Esophagus (tissue), 2 donors: Measurements from ENCODE around the gene SPART. TPM values are rescaled to one million over a fixed set of nuclear protein-coding genes. Genes with fewer than 3 reads are reported as not detected.

ENCODE experiments used
- H3K27ac ChIP-seq, 2 donors: one replicate each; pipeline ENCODE4 v1.5.1; 2013; ENCODE audit warnings: low read depth in 2 of 2, mild to moderate bottlenecking in 2 of 2, inconsistent platforms in 1 of 2, low read length in 1 of 2, moderate library complexity in 1 of 2
- H3K27me3 ChIP-seq, 2 donors: one replicate each; pipeline ENCODE4 v1.6.1; 2013; ENCODE audit warnings: low read length in 2 of 2, control low read depth in 1 of 2, mild to moderate bottlenecking in 1 of 2; ENCODE audit not compliant: insufficient read depth in 2 of 2, control insufficient read depth in 1 of 2
- H3K36me3 ChIP-seq, 2 donors: one replicate each; pipeline ENCODE4 v1.6.1; 2013; ENCODE audit warnings: low read length in 1 of 2; ENCODE audit not compliant: control insufficient read depth in 2 of 2, insufficient read depth in 2 of 2
- H3K4me1 ChIP-seq, 2 donors: one replicate each; pipeline ENCODE4 v1.6.1; 2013; ENCODE audit warnings: low read length in 1 of 2; ENCODE audit not compliant: control insufficient read depth in 2 of 2, insufficient read depth in 2 of 2
- H3K4me3 ChIP-seq, 2 donors: one replicate each; pipeline ENCODE4 v1.5.1; 2013; ENCODE audit warnings: low read length in 2 of 2, mild to moderate bottlenecking in 2 of 2, low read depth in 1 of 2, moderate library complexity in 1 of 2
- H3K9me3 ChIP-seq, 2 donors: one replicate each; pipeline ENCODE4 v1.6.1; 2013; ENCODE audit warnings: mild to moderate bottlenecking in 2 of 2, low read depth in 1 of 2, low read length in 1 of 2, moderate library complexity in 1 of 2; ENCODE audit not compliant: control insufficient read depth in 2 of 2, insufficient read depth in 1 of 2
- WGBS, 2 donors: extraction: QIAGEN DNeasy Blood & Tissue Kit; methylation state at CpG; one replicate each; pipeline ENCODE4 v1.1.7; 2013; 5-methylcytosine and 5-hydroxymethylcytosine counted together
- polyA plus RNA-seq, 2 donors: library from polyadenylated mRNA; stranded (reverse); fragments of 200-250 nt; gene quantifications; one replicate each; pipeline ENCODE4 v1.2.3, GENCODE V29; 2013
- donor health status: healthy with polysubstance abuse.
- donor health status: Bipolar disorder and iron deficiency.

Gene SPART
- polyA plus RNA-seq, result 10 to 100 TPM in 1 of 2 donors, 1 to 10 TPM in 1; 10.0 to 14.4 TPM

GRCh38 chr13:36346222-36347083 lies at the start of gene SPART:
Gene SPART, minus strand, starts transcription at chr13:36346394. Its CDS starts 10,564 bp downstream, at chr13:36335830.
- Histone ChIP-seq H3K27ac (peak within 1 kb of the TSS; percentile 95 to 97), H3K4me1 (no peaks in the 10 kb centered on the region), H3K36me3 (no peaks in the 10 kb centered on the region), H3K9me3 (no peaks in the 10 kb centered on the region), H3K4me3 (peak within 1 kb of the TSS; percentile 58 to 69), H3K27me3 (no peaks in the 10 kb centered on the region)
- WGBS, 2 donors, result 2% methylated on average over 63 to 86 of the region's 86 CpGs

GRCh38 chr13:36395280-36395679 lies 49.1 kb upstream of the SPART start:
- Histone ChIP-seq H3K27me3 (no peaks in the 10 kb centered on the region), H3K36me3 (no peaks in the 10 kb centered on the region), H3K9me3 (no peaks in the 10 kb centered on the region), H3K4me1 (no peaks in the 10 kb centered on the region), H3K4me3 (no peak overlapping the region), H3K27ac (no peak overlapping the region)
- 28 to 46% methylated on average over 2 of the region's 2 CpGs for WGBS, 2 donors

GRCh38 chr13:36385489-36385888 lies 39.3 kb upstream of the SPART start:
- no peak overlapping the region for H3K27ac ChIP-seq
- 65% methylated on average over 1 of the region's 1 CpG for WGBS, 2 donors

GRCh38 chr13:36382030-36382429 lies 35.8 kb upstream of the SPART start:
- Histone ChIP-seq H3K4me3 (no peak overlapping the region), H3K9me3 (no peaks in the 10 kb centered on the region), H3K36me3 (no peaks in the 10 kb centered on the region), H3K27ac (no peak overlapping the region), H3K4me1 (no peaks in the 10 kb centered on the region), H3K27me3 (no peaks in the 10 kb centered on the region)
- WGBS, 2 donors, result 66 to 71% methylated on average over 3 of the region's 3 CpGs

More at GRCh38 chr13:36385489-36385888, 39.3 kb upstream of the SPART start:
- Histone ChIP-seq H3K27me3 (no peaks in the 10 kb centered on the region), H3K36me3 (no peaks in the 10 kb centered on the region), H3K4me3 (no peak overlapping the region), H3K4me1 (no peaks in the 10 kb centered on the region), H3K9me3 (no peaks in the 10 kb centered on the region)

GRCh38 chr13:36377826-36378468 lies 31.8 kb upstream of the SPART start:
- WGBS, 2 donors, result 65 to 90% methylated on average over 1 of the region's 1 CpG
- Histone ChIP-seq H3K4me3 (no peak overlapping the region), H3K27ac (no peak overlapping the region)

GRCh38 chr13:36374063-36374462 lies 27.9 kb upstream of the SPART start:
- H3K9me3 ChIP-seq, result no peaks in the 10 kb centered on the region
- H3K4me3 ChIP-seq, result no peak overlapping the region
- no peaks in the 10 kb centered on the region for H3K27me3 ChIP-seq
- H3K4me1 ChIP-seq, result no peaks in the 10 kb centered on the region
- no peak overlapping the region for H3K27ac ChIP-seq
- no peaks in the 10 kb centered on the region for H3K36me3 ChIP-seq
- 75 to 85% methylated on average over 2 of the region's 2 CpGs for WGBS, 2 donors

More at GRCh38 chr13:36377826-36378468, 31.8 kb upstream of the SPART start:
- Histone ChIP-seq H3K27me3 (no peaks in the 10 kb centered on the region), H3K4me1 (no peaks in the 10 kb centered on the region), H3K9me3 (no peaks in the 10 kb centered on the region), H3K36me3 (no peaks in the 10 kb centered on the region)

- Histone ChIP-seq H3K4me1 (no peaks in the 10 kb centered on the region), H3K27me3 (no peaks in the 10 kb centered on the region), H3K9me3 (no peaks in the 10 kb centered on the region), H3K4me3 (no peak overlapping the region), H3K27ac (no peak overlapping the region), H3K36me3 (no peaks in the 10 kb centered on the region)
- 92 to 93% methylated on average over 4 of the region's 4 CpGs for WGBS, 2 donors
Measured at GRCh38 chr13:36371185-36371584, 25.0 kb upstream of the SPART start.

- no peaks in the 10 kb centered on the region for H3K27me3 ChIP-seq
- no peak overlapping the region for H3K4me3 ChIP-seq
- no peaks in the 10 kb centered on the region for H3K9me3 ChIP-seq
- no peaks in the 10 kb centered on the region for H3K36me3 ChIP-seq
- 88 to 91% methylated on average over 6 of the region's 6 CpGs for WGBS, 2 donors
- H3K4me1 ChIP-seq, result no peaks in the 10 kb centered on the region
- no peak overlapping the region for H3K27ac ChIP-seq
Measured at GRCh38 chr13:36370108-36370429, 23.9 kb upstream of the SPART start.

- no peak overlapping the region for H3K4me3 ChIP-seq
- no peaks in the 10 kb centered on the region for H3K36me3 ChIP-seq
- H3K27me3 ChIP-seq, result no peaks in the 10 kb centered on the region
- WGBS, 2 donors, result 75 to 76% methylated on average over 8 of the region's 8 CpGs
- no peaks in the 10 kb centered on the region for H3K4me1 ChIP-seq
- H3K27ac ChIP-seq, result no peak overlapping the region
- H3K9me3 ChIP-seq, result no peaks in the 10 kb centered on the region
Measured at GRCh38 chr13:36369268-36370107, 23.3 kb upstream of the SPART start.
